Activated CD4-positive, alpha-beta T cell treated with anti-CD3 and anti-CD28 coated beads, Interleukin-2, amount 50 U/mL, for 24 hours (primary cell): Measurements from ENCODE around the gene TRUB1.

Experiments used
- DNase-seq, 2 donors: peaks; one replicate each; pipeline ENCODE4 v3.0.0-alpha.2; 2020; ENCODE audit warnings: low read depth in 1 of 2, low spot score in 1 of 2

Gene TRUB1

DNA sequence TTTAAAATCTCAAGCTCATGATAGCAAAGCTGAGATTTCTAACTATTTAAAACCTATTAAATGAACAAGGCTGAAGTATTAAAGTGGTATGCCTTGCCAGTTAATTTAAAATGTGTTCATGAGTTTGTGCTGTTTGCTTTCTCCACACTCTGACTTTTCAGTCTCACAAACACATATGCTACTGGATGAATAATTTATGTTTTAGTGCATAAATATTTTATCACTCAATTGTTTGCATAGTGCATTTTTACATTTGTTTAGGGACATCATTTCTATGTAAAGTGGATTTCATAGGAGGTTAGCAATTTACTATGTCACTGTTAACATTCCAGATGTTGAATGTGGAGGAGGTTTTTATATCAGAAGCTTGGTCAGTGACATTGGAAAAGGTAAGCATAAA lies 36.0 kb downstream of the TRUB1 start:
- DNase-seq = no peak

DNA sequence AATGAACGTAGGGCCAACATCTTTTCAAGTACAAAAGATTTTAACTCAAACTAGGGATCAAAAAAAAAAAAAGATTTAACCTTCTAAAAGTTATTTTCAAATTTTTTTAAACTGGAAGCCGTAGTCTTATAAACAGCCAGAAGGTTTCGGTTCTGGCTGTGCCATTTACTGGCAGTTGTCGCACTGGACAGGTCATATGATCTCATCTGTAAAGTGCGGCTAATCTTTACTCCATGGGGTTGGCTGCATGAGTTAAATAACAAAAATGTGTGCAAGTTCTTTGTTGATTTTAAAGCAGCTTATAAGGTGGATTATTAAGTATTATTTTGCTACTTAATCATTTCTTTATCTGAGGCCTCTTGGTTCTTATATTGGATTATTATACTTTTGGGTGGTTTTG lies 36.6 kb downstream of the TRUB1 start:
- no peak for DNase-seq

DNA sequence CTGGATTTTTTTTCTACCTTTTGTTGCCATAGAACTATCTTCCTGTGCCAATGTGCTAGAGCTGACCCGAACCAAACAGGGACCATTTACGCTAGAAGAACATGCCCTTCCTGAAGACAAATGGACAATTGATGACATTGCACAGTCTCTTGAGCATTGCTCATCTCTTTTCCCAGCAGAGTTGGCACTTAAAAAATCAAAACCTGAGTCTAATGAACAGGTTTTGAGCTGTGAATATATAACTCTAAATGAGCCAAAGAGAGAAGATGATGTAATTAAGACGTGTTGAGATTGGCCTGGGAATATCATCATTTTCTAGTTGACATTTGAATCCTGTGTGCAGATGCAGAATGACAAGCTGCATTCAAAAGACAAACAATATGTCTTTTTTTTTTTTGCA lies 37.1 kb downstream of the TRUB1 start:
- DNase-seq = no peak

DNA sequence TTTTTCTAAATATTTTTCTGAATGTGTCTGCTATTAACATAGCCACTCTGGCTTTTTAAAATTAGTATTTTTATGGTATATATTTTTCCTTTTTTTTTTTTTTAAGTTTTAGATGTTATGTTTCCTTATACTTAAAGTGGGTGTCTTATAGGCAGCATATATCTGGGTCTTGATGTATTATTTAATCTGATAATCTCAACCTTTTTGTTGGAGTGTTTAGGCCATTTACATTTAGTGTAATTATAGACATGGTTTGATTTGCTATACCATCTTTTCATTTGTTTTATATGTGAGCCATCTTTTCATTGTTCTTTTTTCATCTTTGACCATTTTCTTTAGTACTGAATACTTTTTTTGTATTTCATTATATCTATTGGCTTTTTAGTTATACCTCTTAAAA lies 45.0 kb downstream of the TRUB1 start:
- DNase-seq = no peak

DNA sequence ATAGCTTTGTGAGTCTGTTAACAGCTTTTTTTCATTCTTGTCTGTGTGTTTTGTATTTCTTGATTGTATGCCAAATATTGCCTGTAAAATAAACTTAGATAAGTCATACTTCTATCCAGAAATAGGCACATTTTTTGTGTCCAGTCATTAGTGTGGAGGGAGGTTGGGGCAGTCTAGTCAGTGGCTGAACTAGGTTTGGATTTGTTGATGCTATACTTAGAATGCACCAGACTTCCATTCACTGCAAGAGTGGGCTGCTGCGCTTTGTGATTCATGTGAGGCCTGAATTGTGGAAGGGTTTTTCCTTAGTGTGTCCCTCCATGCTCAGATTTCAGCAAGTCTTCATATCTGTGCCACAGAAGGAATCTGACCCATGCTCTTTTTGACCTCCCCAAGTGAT lies 50.0 kb downstream of the TRUB1 start:
- DNase-seq = no peak

DNA sequence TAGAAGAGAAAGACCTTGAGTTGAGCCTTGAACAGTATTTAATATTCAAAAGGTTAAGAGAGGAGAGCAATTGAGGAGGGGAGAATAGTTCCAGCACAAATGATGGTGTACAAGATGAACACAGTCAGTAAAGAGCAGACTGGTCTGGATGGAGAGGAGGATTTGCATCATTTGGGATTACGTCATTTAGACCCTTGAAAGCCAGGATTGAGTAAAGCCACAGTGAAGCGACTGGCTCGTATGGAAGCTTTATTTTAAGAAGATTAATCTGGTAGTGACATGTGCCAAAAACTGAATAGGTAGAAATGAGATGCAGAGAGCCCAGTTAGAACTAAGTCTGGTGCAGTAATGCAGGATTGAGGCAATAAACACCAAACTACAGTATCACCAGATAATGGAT lies 52.6 kb downstream of the TRUB1 start:
- no peak for DNase-seq

DNA sequence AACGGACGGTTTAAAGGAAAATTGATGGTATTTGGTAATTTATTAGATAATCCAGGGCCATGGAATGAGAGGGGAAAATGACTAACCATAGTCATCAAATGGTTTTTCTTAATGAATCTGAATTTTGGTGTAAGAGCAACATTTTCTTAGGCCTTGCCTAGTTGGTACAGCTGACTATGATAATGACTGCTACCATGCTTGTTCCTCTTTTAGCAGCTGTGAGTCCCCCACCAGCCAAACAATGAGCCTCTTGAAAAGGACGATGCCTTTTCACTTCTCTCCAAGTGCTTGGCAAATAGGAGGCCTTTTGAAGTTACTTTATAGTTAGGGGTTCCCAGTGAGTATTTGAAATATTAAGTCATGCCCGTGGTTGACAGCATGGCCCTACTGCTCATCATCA lies 53.0 kb downstream of the TRUB1 start:
- DNase-seq = no peak

DNA sequence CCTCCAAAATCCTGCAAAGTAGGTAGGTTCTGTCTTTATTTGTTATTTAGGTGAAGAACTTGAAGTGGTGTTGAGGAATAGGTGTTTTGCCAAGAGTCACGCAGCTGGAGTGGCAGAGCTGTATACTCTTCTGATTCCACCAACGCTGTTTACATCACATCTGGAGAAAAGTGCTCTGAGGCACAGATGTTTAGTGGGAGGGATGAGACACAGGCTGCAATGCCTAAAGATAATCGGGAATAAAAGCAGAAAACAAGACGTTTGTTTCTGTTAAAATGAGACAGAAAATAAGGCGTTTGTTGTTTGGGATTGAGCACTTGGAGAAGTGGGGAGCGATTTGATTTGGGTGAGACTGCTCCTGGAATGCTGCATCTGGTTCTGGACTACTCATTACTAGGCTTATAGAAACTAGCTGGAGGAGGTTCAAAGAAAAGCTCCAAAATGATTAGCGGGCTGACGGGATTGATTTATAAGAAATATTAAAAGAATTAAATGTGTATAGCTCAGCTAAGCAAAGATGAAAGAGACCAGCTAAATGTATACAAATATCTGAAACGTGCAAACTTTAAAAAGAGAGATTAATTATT lies 54.3 kb downstream of the TRUB1 start:
- DNase-seq = no peak

DNA sequence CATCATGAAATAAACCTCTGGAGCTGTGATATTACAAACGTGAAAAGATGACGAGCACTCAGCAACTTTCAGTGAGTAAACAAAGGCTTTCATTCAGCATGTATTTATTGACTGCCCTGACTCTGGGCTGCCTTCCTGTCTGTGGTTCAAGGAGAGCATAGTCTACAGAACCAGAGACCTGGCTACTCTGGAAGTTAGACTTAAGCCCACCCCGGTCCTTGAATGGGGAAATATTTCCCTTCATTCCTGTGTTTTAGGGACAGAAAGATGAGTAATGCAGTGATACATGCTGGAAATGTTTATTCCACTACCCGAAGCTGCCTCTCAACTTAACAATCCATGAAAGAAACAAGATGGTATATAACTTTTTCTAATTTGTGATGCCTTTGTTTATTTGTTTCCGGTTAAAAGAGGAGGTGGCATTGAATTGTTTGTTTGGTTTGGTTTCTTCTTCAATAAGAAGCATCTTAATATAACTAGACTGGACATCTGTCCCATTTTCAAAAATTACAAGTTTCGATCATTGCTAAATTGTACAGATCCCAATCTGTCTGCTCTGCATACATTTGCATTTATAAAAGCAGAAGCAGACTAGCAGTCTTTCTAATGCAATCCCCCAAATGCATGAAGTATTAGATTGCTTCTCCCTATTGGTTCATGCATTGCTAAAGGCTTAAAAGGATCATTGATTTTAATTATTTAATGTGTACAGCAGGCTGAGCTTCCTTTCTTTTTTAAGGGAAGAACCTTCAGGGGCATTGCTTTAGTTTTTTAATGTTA lies 57.7 kb downstream of the TRUB1 start:
- no peak for DNase-seq

DNA sequence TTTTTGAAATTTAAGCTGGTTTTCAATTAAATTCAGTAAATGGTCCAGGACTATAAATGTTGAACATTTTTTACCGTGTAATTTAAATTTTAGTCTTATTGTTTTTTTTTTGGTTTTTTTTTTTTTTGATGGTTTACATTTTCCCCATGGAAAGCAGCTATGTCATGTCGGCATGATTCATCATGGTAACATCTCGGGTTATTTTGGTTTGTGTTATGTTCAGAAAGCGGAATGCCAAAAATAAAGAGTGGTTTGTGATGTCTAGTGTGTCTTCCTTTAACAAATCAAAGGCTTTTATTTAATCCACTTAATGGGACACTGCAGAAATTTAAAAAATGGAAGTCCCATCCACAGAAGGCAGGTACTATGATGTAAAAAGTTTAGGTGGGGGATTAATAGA lies 58.5 kb downstream of the TRUB1 start:
- DNase-seq = no peak

DNA sequence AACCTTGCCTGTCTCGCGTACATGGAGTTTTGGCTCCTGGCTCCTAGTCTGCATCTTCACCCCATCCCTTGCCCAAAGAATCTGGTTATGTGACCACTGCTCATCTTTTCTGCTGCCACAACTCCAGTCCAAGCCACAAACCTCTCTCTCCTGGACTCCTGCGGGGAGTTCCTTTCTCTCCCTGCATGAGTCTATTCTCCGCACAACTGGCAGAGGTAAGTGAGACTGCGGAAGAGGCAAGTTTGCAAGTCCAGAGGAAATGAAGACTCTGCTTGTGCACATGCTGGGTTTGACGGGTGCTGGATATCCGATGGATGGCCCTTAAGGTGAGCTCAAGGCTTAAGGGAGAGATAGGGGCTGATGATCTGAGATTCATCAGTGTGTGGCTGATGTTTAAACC lies 61.0 kb downstream of the TRUB1 start:
- DNase-seq = no peak

DNA sequence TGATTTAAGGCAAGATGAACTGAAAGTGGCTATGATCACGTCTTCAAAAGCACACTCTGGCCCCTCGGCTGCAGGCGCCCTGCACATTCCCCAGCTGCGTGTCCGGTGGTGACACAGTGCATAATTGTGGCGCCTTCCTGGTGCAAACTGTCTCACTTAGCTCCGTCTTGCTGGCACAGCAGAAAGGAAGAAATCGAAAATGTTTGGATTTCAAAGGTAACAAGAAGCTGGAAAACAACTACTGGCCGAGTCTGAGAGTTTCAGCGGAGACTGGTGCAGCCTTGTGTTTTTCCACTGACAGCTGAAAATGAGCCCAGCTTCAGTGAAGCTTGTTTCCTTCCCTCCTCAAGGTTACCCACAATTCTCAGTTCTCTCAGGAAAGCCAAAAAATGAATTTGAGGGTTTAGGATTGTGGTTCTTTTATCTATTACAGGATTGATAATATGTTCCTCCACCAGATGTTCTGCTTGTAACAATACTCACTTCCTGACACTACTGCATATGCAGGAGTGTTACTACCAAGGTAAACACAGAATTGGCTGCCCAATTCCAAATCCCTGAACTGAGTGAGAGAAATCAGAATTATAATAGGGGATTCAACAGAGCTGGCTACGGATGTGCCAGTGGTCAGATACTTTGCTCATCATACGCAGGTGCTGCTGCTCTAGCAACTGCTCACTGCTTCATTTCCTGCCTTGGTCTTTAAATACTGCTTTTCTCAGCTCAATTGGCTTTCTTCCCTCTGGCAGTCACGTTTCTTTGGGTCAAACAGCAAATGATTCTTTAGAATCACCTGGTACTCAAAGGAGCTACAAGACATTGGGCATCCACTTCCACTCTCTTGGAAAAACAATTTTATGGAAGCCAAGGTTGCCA lies 63.7 kb downstream of the TRUB1 start:
- DNase-seq = no peak

DNA sequence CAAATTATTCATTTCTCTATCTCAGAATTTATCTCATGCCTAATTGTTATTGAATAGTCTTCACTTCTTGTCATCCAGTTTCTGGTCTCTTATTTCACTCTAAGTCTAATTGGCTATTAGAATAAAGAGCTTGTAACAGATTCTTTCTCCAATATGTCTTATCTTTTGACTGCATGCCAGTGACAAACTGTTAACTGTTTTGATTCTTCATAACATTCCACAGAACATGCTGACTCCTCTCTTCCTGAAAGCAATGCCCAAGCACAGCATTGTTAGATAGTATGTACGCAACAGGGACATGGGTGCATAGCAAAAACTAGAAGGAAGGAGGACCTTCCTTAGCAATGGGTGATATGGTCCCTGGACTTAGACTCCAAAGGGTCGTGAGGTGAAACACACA lies 65.4 kb downstream of the TRUB1 start:
- DNase-seq = no peak

DNA sequence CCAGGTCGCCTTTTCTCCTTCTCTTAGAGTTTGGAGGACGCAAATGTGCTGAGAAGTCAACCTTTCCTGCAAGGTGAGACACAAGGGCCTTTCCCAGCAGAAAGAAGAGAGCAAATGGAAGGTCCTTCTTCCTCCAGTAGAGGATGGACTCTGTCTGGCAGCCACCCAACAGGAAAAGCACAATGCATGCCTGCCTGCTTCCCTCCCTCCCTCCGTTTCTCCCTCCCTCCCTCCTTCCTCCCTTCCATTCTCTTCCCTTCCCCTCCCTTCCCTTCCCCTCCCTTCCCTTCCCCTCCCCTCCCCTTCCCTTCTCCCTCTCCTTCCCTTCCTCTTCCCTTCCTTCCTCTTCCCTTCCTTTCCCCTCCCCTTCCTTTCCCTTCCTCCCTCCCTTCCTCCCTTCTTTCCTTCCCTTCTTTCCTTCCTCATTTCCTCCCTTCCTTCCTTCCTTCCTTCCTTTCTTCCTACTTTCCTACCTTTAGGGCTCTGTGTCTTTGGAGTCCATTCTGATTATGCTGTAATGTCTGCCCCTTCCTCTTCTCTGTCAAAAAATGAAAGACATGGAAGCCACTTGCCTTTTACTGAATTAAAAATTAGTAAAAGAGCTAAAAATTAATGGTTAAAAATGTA lies 66.4 kb downstream of the TRUB1 start:
- no peak for DNase-seq

DNA sequence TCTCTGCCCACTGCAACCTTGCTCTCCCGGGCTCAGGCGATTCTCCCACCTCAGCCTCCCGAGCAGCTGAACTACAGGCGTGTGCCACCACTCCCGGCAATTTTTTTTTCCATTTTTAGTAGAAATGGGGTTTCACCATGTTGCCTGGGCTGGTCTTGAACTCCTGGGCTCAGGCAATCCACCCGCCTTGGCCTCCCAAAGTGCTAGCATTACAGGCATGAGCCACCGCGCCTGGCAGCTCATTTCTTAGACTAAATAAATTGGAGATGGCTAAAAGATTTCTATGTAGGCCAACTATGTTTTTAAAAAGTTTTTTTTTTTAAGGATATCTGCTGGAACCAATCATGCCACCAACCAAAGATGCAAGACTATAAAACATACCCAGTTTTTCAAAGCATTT lies 67.8 kb downstream of the TRUB1 start:
- no peak for DNase-seq

DNA sequence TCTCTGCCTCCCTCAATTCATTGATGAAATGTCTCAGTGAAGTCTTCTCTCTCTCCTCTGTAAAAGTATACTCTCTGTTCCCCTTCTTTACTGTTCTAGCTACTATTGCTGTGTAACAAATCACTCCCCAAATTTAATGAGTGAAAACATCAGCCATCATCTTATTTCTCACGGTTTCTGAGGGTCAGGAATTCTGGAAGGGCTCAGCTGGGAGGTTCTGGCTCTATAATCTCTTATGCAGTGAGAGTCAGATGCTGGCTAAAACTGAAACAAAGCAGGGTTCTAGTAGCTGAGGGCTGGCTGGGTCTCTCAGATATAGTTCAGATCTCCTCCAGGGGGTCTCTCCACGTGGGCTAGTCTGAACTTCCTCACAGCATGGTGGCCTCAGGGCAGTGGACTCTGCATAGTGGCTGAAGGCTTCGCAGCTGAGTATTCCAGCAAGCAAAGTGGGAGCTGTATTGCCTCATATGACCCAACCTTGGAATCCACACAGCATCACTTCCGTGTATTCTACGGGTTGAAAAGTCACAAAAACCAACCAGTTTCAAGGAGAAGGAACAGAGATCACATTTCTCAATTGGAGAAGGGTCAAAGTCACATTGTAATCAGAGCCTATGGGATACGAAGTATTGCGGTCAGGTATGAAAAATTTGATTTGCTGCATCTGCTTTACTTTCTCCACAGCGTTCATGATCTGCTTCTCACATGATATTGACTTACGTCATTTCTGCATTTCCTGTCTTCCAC lies 80.4 kb downstream of the TRUB1 start:
- no peak for DNase-seq

DNA sequence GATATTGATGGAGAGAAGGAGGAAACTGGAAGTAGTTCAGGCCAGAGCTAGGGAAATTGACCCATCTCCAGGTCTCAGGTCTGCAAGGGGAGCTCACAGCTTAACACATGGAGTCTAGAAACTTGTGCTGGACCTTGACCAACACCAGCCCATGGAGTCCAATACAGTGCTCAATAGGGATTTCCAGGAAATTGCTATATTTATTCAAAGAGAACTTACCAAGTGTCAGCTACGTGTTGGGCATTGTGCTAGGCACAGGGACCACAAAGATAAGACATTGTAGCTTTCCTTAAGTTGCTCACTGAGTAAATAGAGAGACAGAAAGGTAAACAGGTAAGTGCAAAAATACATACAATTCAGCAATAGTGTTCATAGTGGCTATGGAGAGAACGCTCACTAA lies 82.5 kb downstream of the TRUB1 start:
- no peak for DNase-seq

DNA sequence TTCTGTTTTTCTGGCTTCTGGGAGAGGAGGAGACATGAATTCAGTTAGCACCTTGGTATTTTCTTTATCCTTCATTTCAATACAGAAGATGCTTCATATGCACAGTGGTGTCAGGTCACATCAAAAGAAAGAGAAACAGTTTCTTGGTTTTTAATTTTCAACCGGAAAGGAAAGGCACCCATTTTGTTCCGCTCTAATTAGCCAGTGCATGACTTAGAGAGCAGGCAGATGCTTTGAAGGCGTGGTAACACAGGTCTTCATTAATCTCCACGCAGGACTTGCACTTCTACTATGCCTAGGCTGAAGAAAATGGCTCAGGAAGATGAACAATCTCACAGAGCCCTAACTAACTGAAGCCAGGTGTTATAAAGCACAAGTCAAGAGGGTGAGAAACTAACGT lies 84.7 kb downstream of the TRUB1 start:
- no peak for DNase-seq

DNA sequence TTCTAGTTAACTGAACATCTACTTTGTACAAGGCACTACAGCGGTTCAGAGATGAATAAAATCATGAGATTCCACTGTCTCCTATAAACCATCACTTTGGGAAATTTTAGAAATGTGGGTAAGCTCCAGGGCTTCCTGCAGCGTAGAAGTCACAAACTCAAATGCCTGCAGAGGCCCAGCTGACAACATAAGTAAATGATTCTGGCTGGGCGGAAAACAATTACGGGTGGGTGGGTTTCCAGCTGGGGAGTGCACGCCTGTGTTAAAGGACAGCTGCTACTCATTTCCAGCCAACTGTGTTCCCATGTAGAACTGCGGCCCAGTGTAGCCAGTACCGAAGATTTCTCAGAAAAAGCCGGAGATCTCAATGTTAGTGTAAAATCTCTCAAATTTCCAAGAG lies 85.7 kb downstream of the TRUB1 start:
- no peak for DNase-seq

DNA sequence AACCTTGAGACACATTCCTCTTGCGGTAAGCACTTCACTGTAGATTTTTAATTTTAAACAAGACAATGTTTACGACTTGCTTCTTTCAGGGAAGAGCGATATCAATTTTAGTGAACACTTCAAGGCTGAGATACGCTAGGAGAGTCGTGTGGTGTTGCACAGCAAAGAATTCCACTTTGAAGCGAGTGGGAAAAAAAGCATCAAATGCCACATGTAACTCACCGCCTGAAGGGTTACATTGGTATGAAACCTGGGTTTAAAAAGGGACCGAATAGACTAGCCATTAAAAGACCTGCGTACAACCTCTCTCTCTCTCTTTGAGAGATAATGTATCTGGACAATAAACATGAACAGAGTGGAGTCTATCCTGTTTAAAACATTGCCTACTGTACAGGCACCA lies 86.4 kb downstream of the TRUB1 start:
- no peak for DNase-seq
